Caco-2 (cell line): ENCODE measurements around the gene PAQR3. TPM values are rescaled to one million over a fixed set of nuclear protein-coding genes. Genes with fewer than 3 reads are reported as not detected.

Source experiments
- BruUV-seq: library from RNA; stranded (reverse); fragments of 400-500 nt; replicated peaks from 2 replicates; lab custom pipeline; 2021; lab: Mats Ljungman, UMichigan
- CTCF ChIA-PET: fragments of 300-600 bp; sonication (Branson Sonifier 250); formaldehyde crosslinking; loops from one replicate; lab custom pipeline; 2022; ENCODE audit warnings: antibody characterized with exemption; lab: Charles Lee
- POLR2A ChIA-PET: fragments of 300-600 bp; sonication (Branson Sonifier 250); formaldehyde crosslinking; loops from one replicate; lab custom pipeline; 2022; ENCODE audit warnings: antibody characterized with exemption; lab: Charles Lee
- DNase-seq, 2 experiments: peaks; one replicate each; pipeline versions ENCODE4 v3.0.0 to v3.0.0-alpha.2; 2020 to 2022
- H3K27me3 ChIP-seq: replicated peaks from 2 replicates; pipeline ENCODE4 v1.6.0; 2011; ENCODE audit warnings: low read length; ENCODE audit not compliant: control insufficient read depth, insufficient read depth
- H3K36me3 ChIP-seq: 2 replicates; pipeline ENCODE4 v1.5.1; 2011; ENCODE audit warnings: low read length; ENCODE audit not compliant: control insufficient read depth, insufficient read depth
- H3K4me1 ChIP-seq: fragments of 250-450 bp; sonication (Bioruptor Pico); 2 replicates; pipeline ENCODE4 v1.5.1; 2020; ENCODE audit warnings: mild to moderate bottlenecking
- H3K4me3 ChIP-seq: 2 replicates; pipeline ENCODE4 v1.5.1; 2011; ENCODE audit warnings: low read depth, mild to moderate bottlenecking, control low read depth, low read length
- H3K9me3 ChIP-seq: fragments of 250-450 bp; sonication (Bioruptor Pico); 2 replicates; pipeline ENCODE4 v1.5.1; 2020; ENCODE audit warnings: mild to moderate bottlenecking, moderate library complexity
- H3K27ac Mint-ChIP-seq: one replicate; pipeline ENCODE4 v1.8.0; 2022; ENCODE audit warnings: mixed read lengths; ENCODE audit not compliant: unreplicated experiment
- H3K27me3 Mint-ChIP-seq: one replicate; pipeline ENCODE4 v1.8.0; 2022; ENCODE audit warnings: mixed read lengths; ENCODE audit not compliant: insufficient read depth, unreplicated experiment
- H3K36me3 Mint-ChIP-seq: one replicate; pipeline ENCODE4 v1.8.0; 2022; ENCODE audit warnings: mild to moderate bottlenecking, mixed read lengths; ENCODE audit not compliant: insufficient read depth, unreplicated experiment
- H3K4me1 Mint-ChIP-seq: one replicate; pipeline ENCODE4 v1.8.0; 2022; ENCODE audit warnings: low read depth, mixed read lengths; ENCODE audit not compliant: unreplicated experiment
- H3K4me3 Mint-ChIP-seq: one replicate; pipeline ENCODE4 v1.8.0; 2022; ENCODE audit warnings: mild to moderate bottlenecking, moderate library complexity, mixed read lengths; ENCODE audit not compliant: unreplicated experiment
- H3K9me3 Mint-ChIP-seq: one replicate; pipeline ENCODE4 v1.8.0; 2022; ENCODE audit warnings: mixed read lengths; ENCODE audit not compliant: unreplicated experiment
- CTCF ChIP-seq, 2 experiments: fragments of 200-600 bp in 1 of 2; IDR thresholded peaks; 1 replicate in 1 of 2; 2 replicates in 1 of 2; pipeline versions ENCODE4 v1.5.1 to v1.8.0; 2011 to 2022; ENCODE audit warnings: antibody characterized with exemption in 1 of 2, control low read depth in 1 of 2, inconsistent platforms in 1 of 2, low read depth in 1 of 2, low read length in 1 of 2, mild to moderate bottlenecking in 1 of 2, moderate library complexity in 1 of 2; ENCODE audit not compliant: insufficient read depth in 1 of 2, severe bottlenecking in 1 of 2, unreplicated experiment in 1 of 2
- intact Hi-C: fragments of 100-400 bp; cut with micrococcal nuclease; formaldehyde crosslinking; loops from one replicate; pipeline ENCODE4 v1.10.0; 2022; ENCODE audit not compliant: unreplicated experiment
- total RNA-seq: library from RNA; stranded (reverse); gene quantifications from 2 replicates; pipeline ENCODE4 v1.2.3, GENCODE V29; 2022

Gene PAQR3
- total RNA-seq, 1 experiment from 2014 or later: 13.3 TPM

DNA sequence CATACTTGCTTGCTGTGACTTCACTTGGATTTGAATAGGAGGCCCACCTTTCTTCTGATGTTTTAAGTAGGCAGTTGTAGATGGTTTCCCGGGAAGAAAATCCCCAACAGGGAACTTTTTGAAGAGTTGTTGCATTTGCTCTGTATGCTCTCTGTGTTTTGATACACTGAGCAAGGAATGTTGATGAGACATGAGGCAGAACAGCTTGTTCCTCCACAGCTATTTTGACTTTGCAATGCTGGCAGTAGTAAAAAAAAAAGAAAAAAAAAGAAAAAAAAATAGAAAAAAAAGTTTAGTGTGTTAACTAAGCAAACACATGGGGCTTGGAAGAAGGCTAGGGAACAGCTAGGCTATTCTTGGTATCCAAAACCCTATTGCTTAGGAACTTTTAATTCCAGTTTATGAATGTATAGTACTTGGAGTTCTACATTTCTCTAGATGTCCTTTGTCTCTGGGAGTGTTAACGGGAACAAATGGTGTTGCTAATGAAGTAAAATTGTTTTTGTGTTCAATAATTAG, 23.4 kb upstream of the PAQR3 start:
- intact Hi-C loops: no loop called here
- POLR2A ChIA-PET: no interaction called here
- no peaks in the 10 kb centered on the region for H3K4me1 Mint-ChIP-seq
- BruUV-seq: no TSS peak
- CTCF ChIA-PET: interaction anchor here (0.7 kb wide), 1 partner anchor 10 kb away, joined by 3 read pairs; no protein-coding TSS in a partner anchor
- no peak overlapping the region for H3K4me3 ChIP-seq
- H3K4me1 ChIP-seq: no peaks in the 10 kb centered on the region
- H3K27ac Mint-ChIP-seq: no peak overlapping the region
- no peak for DNase-seq
- H3K36me3 ChIP-seq: no peaks in the 10 kb centered on the region
- H3K4me3 Mint-ChIP-seq: no peak overlapping the region
- H3K27me3 Mint-ChIP-seq: peaks cover 6% of the 10 kb centered on the region
- no peak for TF ChIP-seq CTCF (IDR thresholded peaks at IDR 0.05; ENCODE audit: insufficient read depth in 1 of 2, low read depth in 1 of 2, low read length in 1 of 2, severe bottlenecking in 1 of 2, unreplicated experiment in 1 of 2)
- no peaks in the 10 kb centered on the region for H3K9me3 ChIP-seq
- H3K36me3 Mint-ChIP-seq: no peaks in the 10 kb centered on the region
- H3K9me3 Mint-ChIP-seq: no peaks in the 10 kb centered on the region
- no peaks in the 10 kb centered on the region for H3K27me3 ChIP-seq

DNA sequence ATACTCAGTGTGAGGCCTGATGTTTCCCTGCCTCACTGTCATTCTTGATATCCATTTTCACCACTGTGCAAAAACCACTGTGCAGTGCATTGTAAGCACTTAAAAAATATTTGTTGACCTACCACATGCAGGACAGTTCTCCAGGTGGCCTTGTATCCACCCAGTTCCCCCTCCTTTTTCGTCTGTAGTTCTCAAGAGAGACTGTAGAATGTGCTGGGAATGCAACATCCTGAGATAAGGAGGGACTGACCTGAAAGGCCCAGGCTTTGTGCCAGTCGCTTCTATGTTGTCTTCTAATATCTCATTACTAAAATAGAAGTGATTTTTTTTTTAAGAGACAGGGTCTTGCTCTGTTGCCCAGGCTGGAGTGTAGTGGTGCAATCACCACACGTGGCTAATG, 21.7 kb upstream of the PAQR3 start:
- Histone ChIP-seq H3K27me3 (no peaks in the 10 kb centered on the region), H3K4me3 (no peak overlapping the region), H3K36me3 (no peaks in the 10 kb centered on the region), H3K4me1 (no peaks in the 10 kb centered on the region), H3K9me3 (no peaks in the 10 kb centered on the region)
- Mint-ChIP-seq H3K27ac (no peak overlapping the region), H3K36me3 (no peaks in the 10 kb centered on the region), H3K27me3 (peaks cover 6% of the 10 kb centered on the region), H3K4me1 (no peaks in the 10 kb centered on the region), H3K4me3 (no peak overlapping the region), H3K9me3 (no peaks in the 10 kb centered on the region)
- DNase-seq: no peak
- intact Hi-C loops: no loop called here
- no peak for TF ChIP-seq CTCF (IDR thresholded peaks at IDR 0.05; ENCODE audit: insufficient read depth in 1 of 2, low read depth in 1 of 2, low read length in 1 of 2, severe bottlenecking in 1 of 2, unreplicated experiment in 1 of 2)
- BruUV-seq: no TSS peak
- ChIA-PET CTCF (no interaction called here), POLR2A (no interaction called here)

DNA sequence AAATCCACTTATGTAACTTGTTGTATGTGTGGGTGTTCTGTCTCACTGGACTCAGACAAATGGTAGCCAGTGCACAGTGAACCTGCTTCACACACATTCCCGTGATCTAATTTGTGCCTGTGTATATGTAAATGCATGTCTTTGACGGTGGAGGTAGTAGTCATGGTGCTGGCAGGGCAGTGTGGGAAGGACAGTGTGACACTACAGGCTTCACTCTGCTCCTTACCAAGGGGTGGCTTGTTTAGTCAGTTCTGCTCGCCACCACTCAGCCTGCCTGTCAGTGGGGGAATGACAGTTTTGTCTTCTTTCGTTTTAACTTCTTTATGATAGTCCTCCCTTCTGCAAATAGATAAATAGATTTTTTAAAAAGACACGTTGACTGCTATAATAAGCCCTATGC, 17.7 kb upstream of the PAQR3 start:
- H3K27me3 ChIP-seq: no peaks in the 10 kb centered on the region
- no peaks in the 10 kb centered on the region for H3K9me3 ChIP-seq
- no peak for DNase-seq
- H3K36me3 Mint-ChIP-seq: no peaks in the 10 kb centered on the region
- no peaks in the 10 kb centered on the region for H3K36me3 ChIP-seq
- H3K4me1 Mint-ChIP-seq: no peaks in the 10 kb centered on the region
- no peaks in the 10 kb centered on the region for H3K9me3 Mint-ChIP-seq
- no peaks in the 10 kb centered on the region for H3K4me1 ChIP-seq
- POLR2A ChIA-PET: no interaction called here
- intact Hi-C loops: loop anchor here (10.0 kb wide), 2 partner anchors 258 to 728 kb away; no protein-coding TSS in a partner anchor
- no peak overlapping the region for H3K4me3 ChIP-seq
- H3K27ac Mint-ChIP-seq: no peak overlapping the region
- TF ChIP-seq CTCF (IDR thresholded peaks at IDR 0.05; ENCODE audit: insufficient read depth in 1 of 2, low read depth in 1 of 2, low read length in 1 of 2, severe bottlenecking in 1 of 2, unreplicated experiment in 1 of 2): no peak
- peaks cover 13% of the 10 kb centered on the region for H3K27me3 Mint-ChIP-seq
- H3K4me3 Mint-ChIP-seq: no peak overlapping the region
- BruUV-seq: no TSS peak
- CTCF ChIA-PET: no interaction called here
